OCI-M2 (cell line): ENCODE measurements around the gene NRP1.
"Not testable (repeated sequence)": the region's sequence is repeated elsewhere in the genome, so short reads cannot be mapped to it uniquely, and the experiment has no call there.

Experiments
- DNase-seq: peaks from one replicate; lab custom pipeline; 2025; ENCODE audit not compliant: unreplicated experiment; lab: John Stamatoyannopoulos, UW

The NRP1 gene

DNA sequence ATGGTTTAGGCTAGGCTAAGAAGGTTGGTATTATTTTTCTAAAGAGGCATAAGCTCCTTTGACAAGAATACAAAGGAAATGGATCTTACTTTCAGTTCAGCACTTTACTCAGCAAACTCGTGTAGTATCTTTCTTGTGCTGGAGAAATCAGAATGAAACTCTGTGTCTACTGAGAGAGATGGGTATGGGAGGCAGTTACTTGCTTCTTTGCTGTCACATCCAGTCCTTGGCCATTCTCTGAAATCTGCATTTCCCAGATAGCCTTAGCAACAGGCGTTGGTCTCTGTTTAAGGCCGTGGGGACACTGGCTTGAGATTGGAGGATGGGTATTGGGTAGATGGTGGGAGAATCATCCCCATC lies 180.5 kb downstream of the NRP1 start:
- no peak for DNase-seq

DNA sequence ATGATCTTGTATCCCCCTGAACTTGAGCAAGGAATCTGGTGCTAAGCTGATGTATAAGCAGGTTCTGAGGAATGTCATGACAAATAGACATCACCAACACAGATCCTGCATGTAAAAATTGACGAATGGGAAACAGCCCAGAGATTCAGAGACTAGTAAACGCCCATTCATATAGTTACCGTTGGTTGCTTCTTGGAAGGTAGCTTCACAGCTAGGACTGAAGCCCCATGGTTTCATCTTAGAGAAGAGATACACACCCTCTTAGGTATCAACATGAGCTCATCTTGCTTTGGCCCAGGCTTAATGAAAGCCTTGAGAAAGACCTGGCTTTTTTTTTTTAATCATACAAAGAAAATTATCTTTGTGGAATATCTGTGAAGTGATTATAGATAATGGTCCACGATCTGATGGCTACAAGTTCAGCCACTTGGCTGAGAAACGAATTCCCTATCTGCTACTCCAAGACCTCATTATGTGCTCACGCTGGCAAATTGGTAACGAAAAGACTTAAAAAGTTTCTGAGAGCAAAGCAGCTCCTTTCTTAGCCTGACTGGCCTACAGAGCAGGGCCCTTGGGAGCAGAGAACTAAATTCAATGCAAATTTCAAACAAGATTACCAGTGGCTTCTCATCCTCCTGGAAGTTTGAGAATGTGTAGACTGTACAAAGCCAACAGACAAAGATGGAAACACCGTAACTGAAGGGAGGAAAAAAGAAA lies 181.1 kb downstream of the NRP1 start:
- no peak for DNase-seq

GRCh38 chr10:33152750-33153149 lies 181.7 kb downstream of the NRP1 start:
- no peak for DNase-seq

DNA sequence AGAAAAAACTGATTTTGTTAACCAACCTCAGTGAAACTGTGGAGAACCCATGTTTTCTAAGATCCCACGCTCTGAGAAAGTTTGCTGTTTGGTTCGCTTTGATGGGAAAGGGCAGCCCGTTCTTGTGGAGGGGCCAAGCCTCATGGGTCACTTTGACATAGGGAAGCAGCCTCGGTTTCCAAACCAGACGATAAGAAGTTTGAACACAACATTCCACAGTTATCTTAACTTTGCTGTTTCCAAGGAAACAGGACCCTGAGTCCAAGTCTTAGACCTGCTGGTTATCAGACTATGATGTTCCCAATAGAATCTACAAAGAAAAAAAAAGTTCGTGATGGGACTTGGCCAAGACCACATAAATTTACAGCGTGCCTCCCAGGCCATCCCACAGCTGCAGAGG lies 182.3 kb downstream of the NRP1 start:
- DNase-seq = no peak

GRCh38 chr10:33151344-33151864 lies 183.1 kb downstream of the NRP1 start:
- DNase-seq = no peak

- DNase-seq = no peak
Measured at GRCh38 chr10:33150889-33151288, 183.6 kb downstream of the NRP1 start.

DNA sequence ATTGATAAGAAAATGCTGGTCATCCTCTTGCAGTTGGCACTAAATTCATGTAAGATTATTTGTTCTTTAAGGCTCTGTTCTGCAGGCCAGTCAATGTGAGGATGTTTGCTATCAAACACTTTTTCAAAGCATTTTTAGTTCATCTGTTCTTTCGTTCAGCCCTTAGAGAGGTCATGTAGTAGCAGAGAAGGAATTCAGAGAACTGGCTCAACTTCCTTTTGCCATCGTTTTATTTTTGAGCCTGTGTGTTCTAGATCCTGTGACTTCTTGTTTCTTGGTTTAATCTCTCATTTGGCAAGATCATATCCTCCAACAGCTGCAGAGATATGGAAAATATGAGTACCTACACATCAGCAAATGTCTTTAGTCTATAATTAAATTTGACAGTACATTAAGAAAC lies 184.3 kb downstream of the NRP1 start:
- no peak for DNase-seq

DNA sequence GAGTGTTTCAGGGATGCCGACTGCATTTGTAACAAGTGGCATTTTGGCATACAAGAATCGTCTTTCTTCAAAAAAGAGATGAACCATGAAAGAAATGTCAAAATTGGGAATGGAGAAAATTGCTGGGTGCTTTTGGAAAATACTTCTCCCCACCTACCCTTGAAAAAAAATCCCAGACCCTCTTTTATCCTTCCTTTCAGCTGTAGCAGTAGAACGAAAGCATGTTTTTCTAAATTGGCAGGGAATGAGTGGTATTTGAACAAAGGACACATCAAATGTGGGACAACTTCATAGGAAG lies 187.5 kb downstream of the NRP1 start:
- DNase-seq = no peak

DNA sequence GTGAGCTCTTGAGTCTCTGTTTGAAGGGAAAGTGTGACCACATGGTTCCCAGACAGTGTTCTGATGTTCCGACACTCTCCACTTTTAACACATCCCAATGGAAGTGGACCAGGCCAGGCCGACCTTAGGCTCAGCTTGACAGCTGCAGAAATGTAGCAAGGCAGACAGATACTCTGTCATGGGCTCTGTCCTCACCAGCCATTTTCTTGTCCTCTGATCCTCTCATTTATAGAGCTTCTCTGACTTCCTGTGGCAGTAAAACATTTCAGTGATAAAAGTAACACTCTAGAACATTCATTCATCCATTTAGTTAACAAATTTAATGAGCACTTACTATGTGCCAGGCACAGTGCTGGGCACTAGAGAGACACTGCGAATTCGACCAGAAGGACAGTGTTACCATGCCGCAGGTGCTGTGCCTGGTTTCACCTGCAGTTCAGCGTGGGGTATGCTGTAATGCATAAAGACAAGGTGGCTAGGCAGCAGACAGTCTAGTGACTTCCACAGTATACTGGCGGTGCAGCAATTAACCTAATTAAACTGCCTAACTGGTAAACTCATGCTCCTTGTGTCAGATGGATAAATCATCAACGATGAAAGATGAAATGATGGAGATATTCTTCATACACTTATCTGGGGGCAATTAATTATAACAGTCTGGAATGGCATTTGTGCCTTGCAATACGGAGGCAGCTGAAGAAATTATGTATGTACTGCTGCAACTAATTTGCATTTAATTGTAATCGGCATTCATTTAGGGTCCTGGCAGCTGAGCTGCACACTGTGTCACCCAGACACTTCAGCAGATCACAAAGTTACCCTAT lies 188.1 kb downstream of the NRP1 start:
- no peak for DNase-seq

- no peak for DNase-seq
Measured at GRCh38 chr10:33145451-33146188, 188.8 kb downstream of the NRP1 start.

- DNase-seq = no peak
Measured at GRCh38 chr10:33143160-33143728, 191.2 kb downstream of the NRP1 start.

DNA sequence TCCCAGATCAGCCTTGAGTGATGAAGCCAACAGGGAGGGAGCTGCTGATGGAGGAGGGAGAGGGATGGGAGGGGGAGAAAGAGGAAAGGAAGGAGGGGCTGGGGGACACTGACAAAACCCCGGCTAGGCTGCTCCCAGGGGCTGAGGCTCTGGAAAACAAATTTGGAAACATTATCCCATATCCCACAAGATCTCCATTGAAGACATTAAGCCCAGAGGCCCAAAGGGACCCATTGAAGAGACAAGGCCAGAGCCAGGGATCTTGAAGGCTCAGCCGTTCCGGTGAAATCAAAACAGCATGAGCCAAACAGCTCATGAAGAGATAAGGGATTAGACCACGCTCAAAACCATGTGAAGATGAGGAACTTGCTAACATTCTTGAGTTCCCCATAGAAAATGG lies 192.2 kb downstream of the NRP1 start:
- no peak for DNase-seq

GRCh38 chr10:33141251-33141650 lies 193.2 kb downstream of the NRP1 start:
- DNase-seq = no peak

GRCh38 chr10:33139181-33139646 lies 195.3 kb downstream of the NRP1 start:
- DNase-seq = no peak

- DNase-seq = not testable (repeated sequence)
Measured at GRCh38 chr10:33138686-33139085, 195.8 kb downstream of the NRP1 start.

DNA sequence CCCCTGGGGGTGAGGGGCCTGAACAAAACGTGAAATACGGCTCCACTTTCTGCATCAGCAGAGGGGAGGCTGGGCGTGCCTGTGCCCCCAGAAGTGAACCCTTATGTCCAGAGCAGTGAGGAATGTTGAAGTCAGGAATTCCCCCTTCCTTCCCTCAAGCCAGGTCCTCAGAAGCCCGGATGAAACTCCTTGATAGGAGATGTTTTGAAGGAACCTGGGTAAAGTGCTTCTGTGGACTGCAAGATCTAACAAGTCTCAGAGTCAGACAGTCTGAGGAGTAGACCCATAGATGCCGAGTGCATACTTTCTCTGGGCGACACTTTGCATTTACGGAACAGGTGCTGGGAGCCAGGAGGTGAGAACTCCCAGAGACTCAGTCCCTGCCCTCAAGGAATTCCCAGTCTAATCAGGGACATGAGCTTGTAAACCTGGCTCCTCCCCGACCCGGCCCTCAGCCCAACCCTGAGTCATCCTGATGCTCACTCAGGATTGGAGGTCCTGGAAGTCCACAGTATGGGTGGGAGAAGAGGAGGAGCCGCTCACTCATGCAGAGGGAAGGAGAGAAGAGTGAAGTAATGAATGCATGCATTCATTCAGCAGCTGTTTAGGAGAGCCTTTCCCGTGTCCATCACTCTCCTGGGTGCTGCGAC lies 197.0 kb downstream of the NRP1 start:
- no peak for DNase-seq

DNA sequence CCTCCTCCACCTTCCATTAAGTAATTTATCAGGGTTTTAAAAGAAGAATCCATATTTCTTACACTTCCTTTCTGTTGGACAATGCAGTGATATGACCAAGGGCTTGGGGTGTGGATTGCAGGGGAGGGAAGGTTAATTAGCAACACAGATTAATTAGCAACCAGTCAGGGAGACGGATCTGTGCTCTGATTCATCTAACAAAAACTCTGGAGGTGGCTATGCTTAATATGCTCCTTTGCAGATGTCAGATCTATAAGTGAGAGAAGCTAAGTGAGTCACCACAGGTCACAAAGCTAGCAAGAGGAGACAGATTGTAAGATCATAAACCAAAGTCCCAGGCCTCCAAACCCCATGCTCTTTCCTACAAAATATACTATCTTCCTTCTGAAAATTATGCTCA lies 197.7 kb downstream of the NRP1 start:
- DNase-seq = no peak

DNA sequence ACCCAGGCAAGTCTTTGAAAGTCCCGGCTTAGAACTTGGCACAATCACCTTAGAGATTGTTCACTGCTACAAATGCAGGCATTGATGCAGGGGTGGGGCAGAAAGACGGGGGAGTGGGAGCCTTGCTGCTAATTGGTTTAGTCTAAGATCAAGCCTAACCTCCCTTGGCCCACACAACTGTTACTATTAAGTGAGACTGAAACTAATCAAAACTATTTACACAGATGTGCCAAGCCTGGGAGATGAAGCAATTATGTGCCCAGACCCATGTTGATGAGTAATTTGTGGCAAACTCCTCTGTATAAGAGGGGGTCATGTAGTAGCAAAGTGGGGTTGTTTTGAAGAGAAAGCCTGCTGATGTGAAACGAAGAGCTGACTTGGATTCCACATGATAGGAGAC lies 198.2 kb downstream of the NRP1 start:
- no peak for DNase-seq

DNA sequence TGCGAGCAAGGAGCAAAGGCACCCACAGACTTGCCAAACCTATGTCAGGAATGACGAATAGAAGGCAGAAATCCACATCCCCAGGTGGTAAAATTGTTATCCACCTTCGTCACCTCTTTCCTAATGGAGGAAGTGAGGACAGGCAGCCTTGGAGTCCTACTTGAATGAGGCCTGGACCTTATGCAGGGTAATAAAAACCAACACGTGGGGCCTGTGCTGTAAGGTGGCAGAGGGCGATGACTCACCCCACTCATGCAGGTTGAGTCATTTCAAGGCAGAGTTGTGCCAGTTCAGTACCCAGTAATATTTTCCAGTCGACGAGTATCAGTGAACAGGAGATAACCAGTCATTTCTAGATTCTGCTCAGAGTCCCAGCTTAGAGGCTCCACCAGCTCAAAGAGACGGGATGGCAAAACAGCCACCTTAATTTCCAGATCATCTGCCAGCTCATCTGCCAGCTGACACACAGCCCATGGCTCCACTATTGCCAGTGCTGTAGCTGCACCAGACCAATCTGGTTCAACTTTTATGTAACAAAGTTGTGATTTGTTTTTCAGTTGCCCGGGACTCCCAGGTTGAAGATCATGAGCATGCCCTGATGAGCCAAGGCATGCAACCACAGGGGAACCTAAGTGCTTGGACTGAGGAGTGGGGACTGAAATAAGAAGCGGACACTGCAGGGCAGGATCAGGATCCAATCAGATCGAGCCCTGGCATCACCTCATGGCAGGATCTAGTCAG lies 200.3 kb downstream of the NRP1 start:
- DNase-seq = no peak

- DNase-seq = no peak
Measured at GRCh38 chr10:33133557-33133956, 200.9 kb downstream of the NRP1 start.
